8988T (cell line): ENCODE data around the gene CXCL11.
"Not testable (repeated sequence)": the region's sequence is repeated elsewhere in the genome, so short reads cannot be mapped to it uniquely, and the experiment has no call there.

Experiments
- DNase-seq: peaks from one replicate; pipeline ENCODE4 v3.0.0; 2011

CXCL11 gene

GRCh38 chr4:75998525-75999147, 37.2 kb downstream of the CXCL11 start:
- DNase-seq, result not testable (repeated sequence)

- DNase-seq, result no peak
Measured at GRCh38 chr4:75997946-75998345, 37.9 kb downstream of the CXCL11 start.

- no peak for DNase-seq
Measured at GRCh38 chr4:75997081-75997480, 38.8 kb downstream of the CXCL11 start.

GRCh38 chr4:75995727-75996126, 40.1 kb downstream of the CXCL11 start:
- no peak for DNase-seq

GRCh38 chr4:75992462-75992861, 43.4 kb downstream of the CXCL11 start:
- DNase-seq, result no peak

- DNase-seq, result no peak
Measured at GRCh38 chr4:75989846-75990528, 45.9 kb downstream of the CXCL11 start.

- no peak for DNase-seq
Measured at GRCh38 chr4:75985116-75985515, 50.8 kb downstream of the CXCL11 start.
